HG03060 (cell line): ENCODE data around the gene SLC7A1.

Experiments used
- ATAC-seq: cut with Tn5 transposase; IDR thresholded peaks from one replicate; pipeline ENCODE4 v1.9.1; 2021; ENCODE audit warnings: low read depth, moderate number of reproducible peaks; ENCODE audit not compliant: unreplicated experiment

SLC7A1 gene

GRCh38 chr13:29513002-29513980, 82.2 kb downstream of the SLC7A1 start:
- ATAC-seq, result no peak

GRCh38 chr13:29511980-29512379, 83.5 kb downstream of the SLC7A1 start:
- no peak for ATAC-seq

GRCh38 chr13:29511106-29511796, 84.2 kb downstream of the SLC7A1 start:
- no peak for ATAC-seq

GRCh38 chr13:29510651-29511084, 84.8 kb downstream of the SLC7A1 start:
- ATAC-seq, result no peak

GRCh38 chr13:29509999-29510589, 85.4 kb downstream of the SLC7A1 start:
- no peak for ATAC-seq

GRCh38 chr13:29508876-29509252, 86.6 kb downstream of the SLC7A1 start:
- no peak for ATAC-seq

- no peak for ATAC-seq
Measured at GRCh38 chr13:29508130-29508875, 87.2 kb downstream of the SLC7A1 start.

GRCh38 chr13:29507356-29507755, 88.1 kb downstream of the SLC7A1 start:
- ATAC-seq, result no peak

GRCh38 chr13:29505950-29506349, 89.5 kb downstream of the SLC7A1 start:
- no peak for ATAC-seq

GRCh38 chr13:29505511-29505910, 90.0 kb downstream of the SLC7A1 start:
- ATAC-seq, result no peak

GRCh38 chr13:29504691-29505090, 90.8 kb downstream of the SLC7A1 start:
- ATAC-seq, result no peak

- ATAC-seq, result no peak
Measured at GRCh38 chr13:29503041-29503837, 92.2 kb downstream of the SLC7A1 start.

GRCh38 chr13:29502391-29503008, 93.0 kb downstream of the SLC7A1 start:
- no peak for ATAC-seq

GRCh38 chr13:29501674-29502073, 93.8 kb downstream of the SLC7A1 start:
- no peak for ATAC-seq

- no peak for ATAC-seq
Measured at GRCh38 chr13:29500386-29500785, 95.1 kb downstream of the SLC7A1 start.

- no peak for ATAC-seq
Measured at GRCh38 chr13:29499506-29500165, 95.9 kb downstream of the SLC7A1 start.

GRCh38 chr13:29498426-29499040, 97.0 kb downstream of the SLC7A1 start:
- ATAC-seq, result no peak

GRCh38 chr13:29497137-29497654, 98.3 kb downstream of the SLC7A1 start:
- ATAC-seq, result no peak
